Gastroesophageal sphincter (tissue), 4 donors: ENCODE data around the gene PRKACG. TPM values are rescaled to one million over a fixed set of nuclear protein-coding genes. Genes with fewer than 3 reads are reported as not detected.

Source experiments
- ATAC-seq: fragments of 150-250 bp; one replicate; pipeline ENCODE4 v1.9.1; 2016; ENCODE audit warnings: mild to moderate bottlenecking, moderate library complexity
- H3K27ac ChIP-seq, 4 donors: fragments of 200-600 bp; sonication (generic) in 3 of 4; 1 replicate in 3 of 4; 2 replicates in 1 of 4; pipeline ENCODE4 v1.5.1; 2016 to 2019
- H3K27me3 ChIP-seq: fragments of 200-600 bp; sonication (generic); one replicate; pipeline ENCODE4 v1.5.1; 2019
- H3K36me3 ChIP-seq, 2 donors: fragments of 200-600 bp; sonication (generic); one replicate each; pipeline ENCODE4 v1.5.1; 2019; ENCODE audit warnings: control low read depth in 1 of 2
- H3K4me1 ChIP-seq, 3 donors: fragments of 200-600 bp; sonication (generic); 1 replicate in 2 of 3; 2 replicates in 1 of 3; pipeline ENCODE4 v1.5.1; 2016 to 2019; ENCODE audit warnings: control low read depth in 2 of 3
- H3K4me3 ChIP-seq, 2 donors: fragments of 200-600 bp; sonication (generic); one replicate each; pipeline ENCODE4 v1.5.1; 2019; ENCODE audit warnings: mild to moderate bottlenecking in 1 of 2, moderate library complexity in 1 of 2
- H3K9me3 ChIP-seq, 3 donors: fragments of 200-600 bp; sonication (generic); one replicate each; pipeline ENCODE4 v1.5.1; 2017 to 2019; ENCODE audit warnings: control low read depth in 2 of 3
- CTCF ChIP-seq, 4 experiments: fragments of 200-600 bp in 2 of 4; fragments of 450-650 bp in 2 of 4; sonication (generic) in 1 of 4; IDR thresholded peaks; one replicate each; pipeline ENCODE4 v1.5.1; 2017 to 2019; ENCODE audit warnings: antibody characterized with exemption in 4 of 4, mild to moderate bottlenecking in 2 of 4, moderate library complexity in 2 of 4
- EP300 ChIP-seq: sonication (generic); formaldehyde crosslinking; IDR thresholded peaks from one replicate; pipeline ENCODE4 v1.6.1; 2017; ENCODE audit warnings: antibody characterized with exemption, mild to moderate bottlenecking
- POLR2A ChIP-seq, 2 donors: fragments of 450-650 bp; IDR thresholded peaks; one replicate each; pipeline ENCODE4 v1.6.1; 2017; ENCODE audit warnings: antibody characterized with exemption in 2 of 2, mild to moderate bottlenecking in 2 of 2, moderate library complexity in 1 of 2
- POLR2AphosphoS5 ChIP-seq: sonication (generic); formaldehyde crosslinking; IDR thresholded peaks from one replicate; pipeline ENCODE4 v1.6.1; 2017; ENCODE audit warnings: antibody characterized with exemption
- WGBS, 2 donors: methylation state at CpG; one replicate each; pipeline ENCODE4 v1.1.5; 2018; ENCODE audit warnings: low coverage in 1 of 2; 5-methylcytosine and 5-hydroxymethylcytosine counted together
- total RNA-seq, 4 donors: library from RNA; depleted of rRNA; stranded (reverse); fragments of >200 nt; gene quantifications; one replicate each; pipeline ENCODE4 v1.1.0, GENCODE V29; 2016

Gene PRKACG
- total RNA-seq, 4 donors from 2014 or later, result not detected

GRCh38 chr9:68983008-68983411 is 30.9 kb downstream of the PRKACG start:
- Histone ChIP-seq H3K27me3 (no peaks in the 10 kb centered on the region), H3K4me1 (peaks cover 0 to 19% (median 0%) of the 10 kb centered on the region in 3 donors), H3K36me3 (no peaks in the 10 kb centered on the region), H3K27ac (no peak overlapping the region), H3K9me3 (no peaks in the 10 kb centered on the region), H3K4me3 (no peak overlapping the region)
- ATAC-seq, result no peak
- TF ChIP-seq EP300 (no peak), POLR2AphosphoS5 (no peak), POLR2A (IDR thresholded peaks at IDR 0.05) (no peak), CTCF (IDR thresholded peaks at IDR 0.05) (no peak)

- no peaks in the 10 kb centered on the region for H3K27me3 ChIP-seq
- H3K36me3 ChIP-seq, result no peaks in the 10 kb centered on the region
- no peak for TF ChIP-seq POLR2A (IDR thresholded peaks at IDR 0.05)
- no peak for TF ChIP-seq POLR2AphosphoS5
- TF ChIP-seq CTCF (IDR thresholded peaks at IDR 0.05), result no peak
- no peak for TF ChIP-seq EP300
- H3K4me1 ChIP-seq, result peaks cover 0 to 19% (median 0%) of the 10 kb centered on the region in 3 donors
- 18 to 52% methylated on average over 2 to 4 of the region's 6 CpGs for WGBS, 2 donors
- no peak for ATAC-seq
- H3K27ac ChIP-seq, result no peak overlapping the region
- H3K4me3 ChIP-seq, result no peak overlapping the region
- H3K9me3 ChIP-seq, result no peaks in the 10 kb centered on the region
Observed at GRCh38 chr9:68981789-68982188, 32.1 kb downstream of the PRKACG start.

GRCh38 chr9:68980341-68980914 is 33.5 kb downstream of the PRKACG start:
- Histone ChIP-seq H3K27me3 (no peaks in the 10 kb centered on the region), H3K27ac (no peak overlapping the region), H3K36me3 (no peaks in the 10 kb centered on the region), H3K4me1 (peaks cover 0 to 23% (median 0%) of the 10 kb centered on the region in 3 donors), H3K4me3 (no peak overlapping the region), H3K9me3 (no peaks in the 10 kb centered on the region)
- ATAC-seq, result no peak
- WGBS, 2 donors, result 61 to 90% methylated on average over 2 to 3 of the region's 3 CpGs
- TF ChIP-seq EP300, result no peak
- no peak for TF ChIP-seq POLR2A (IDR thresholded peaks at IDR 0.05)
- TF ChIP-seq CTCF (IDR thresholded peaks at IDR 0.05), result no peak
- TF ChIP-seq POLR2AphosphoS5, result no peak

- Histone ChIP-seq H3K36me3 (no peaks in the 10 kb centered on the region), H3K4me3 (no peak overlapping the region), H3K27ac (no peak overlapping the region), H3K9me3 (no peaks in the 10 kb centered on the region), H3K27me3 (no peaks in the 10 kb centered on the region), H3K4me1 (peaks cover 0 to 27% (median 0%) of the 10 kb centered on the region in 3 donors)
- no peak for TF ChIP-seq POLR2AphosphoS5
- 0 to 35% methylated on average over 1 to 5 of the region's 9 CpGs for WGBS, 2 donors
- ATAC-seq, result no peak
Observed at GRCh38 chr9:68979538-68980314, 34.2 kb downstream of the PRKACG start.

GRCh38 chr9:68978501-68978900 is 35.4 kb downstream of the PRKACG start:
- no peak overlapping the region for H3K27ac ChIP-seq
- H3K9me3 ChIP-seq, result no peaks in the 10 kb centered on the region
- no peaks in the 10 kb centered on the region for H3K36me3 ChIP-seq
- no peaks in the 10 kb centered on the region for H3K27me3 ChIP-seq
- no peak overlapping the region for H3K4me3 ChIP-seq
- 80 to 89% methylated on average over 3 of the region's 3 CpGs for WGBS, 2 donors
- ATAC-seq, result no peak
- peaks cover 0 to 27% (median 0%) of the 10 kb centered on the region in 3 donors for H3K4me1 ChIP-seq
- no peak for TF ChIP-seq CTCF (IDR thresholded peaks at IDR 0.05)
- TF ChIP-seq POLR2A (IDR thresholded peaks at IDR 0.05), result no peak
- no peak for TF ChIP-seq EP300
- no peak for TF ChIP-seq POLR2AphosphoS5
